Globus pallidus (tissue), 1 donor: ENCODE results near the gene STMP1.

ENCODE experiments used
- DNase-seq: peaks from one replicate; pipeline ENCODE4 v3.0.0-alpha.2; 2015; ENCODE audit warnings: low spot score

STMP1 gene

DNA sequence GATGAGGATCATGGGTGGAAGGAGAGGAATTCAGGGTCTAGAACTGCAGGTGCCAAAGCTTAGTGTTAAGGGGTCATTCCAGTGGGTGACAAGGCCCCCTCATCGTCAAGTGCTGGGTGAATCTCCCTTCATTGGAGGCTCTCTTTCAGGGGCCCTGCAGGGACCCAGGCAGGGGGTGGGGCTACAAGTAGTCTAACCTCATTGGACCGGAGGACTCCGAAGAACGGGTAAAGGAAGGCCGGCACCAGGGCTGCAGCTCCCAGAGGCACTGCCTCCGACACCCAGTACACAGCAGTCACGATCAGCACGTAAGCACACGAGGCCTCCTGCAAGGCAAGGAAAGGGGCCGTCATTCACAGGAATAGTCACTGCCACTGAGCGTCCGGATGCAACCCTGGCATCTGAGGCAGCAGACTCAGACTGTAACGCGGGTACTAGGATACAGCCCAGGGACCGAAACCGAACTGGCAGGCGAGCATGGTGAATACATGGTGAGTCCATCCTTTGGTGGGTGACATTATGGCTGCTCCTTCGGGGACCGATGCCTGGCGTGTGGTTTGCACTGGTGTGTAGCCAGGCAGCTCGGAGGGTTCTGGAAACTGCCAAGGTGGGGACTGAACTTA, 59.0 kb downstream of the STMP1 start:
- no peak for DNase-seq

DNA sequence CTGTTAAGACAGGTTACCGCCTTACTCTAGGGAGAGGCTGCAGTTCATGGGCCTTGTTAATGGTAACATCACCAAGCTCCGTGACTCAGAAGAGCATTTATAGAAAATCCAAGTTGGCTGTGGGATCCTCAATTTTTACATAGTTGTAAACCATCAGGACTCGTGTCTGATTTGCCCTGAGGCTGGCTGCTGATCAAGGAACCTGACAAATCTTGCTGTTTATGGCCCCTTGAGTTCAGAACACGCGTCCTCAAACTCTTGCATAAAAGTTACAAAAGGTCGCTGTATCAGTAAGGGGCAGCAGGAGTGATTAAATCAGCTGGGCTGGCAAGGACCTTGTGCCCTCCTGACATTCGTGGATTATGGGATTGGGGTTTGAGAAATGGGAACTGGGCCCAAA, 61.1 kb downstream of the STMP1 start:
- no peak for DNase-seq
